Osteocyte (in vitro differentiated cells): ENCODE data around the gene LRP3. TPM values are rescaled to one million over a fixed set of nuclear protein-coding genes. Genes with fewer than 3 reads are reported as not detected.
A peak's percentile ranks its signal among the peaks of the same experiment; 100 is the strongest.
"Not testable (repeated sequence)": the region's sequence is repeated elsewhere in the genome, so short reads cannot be mapped to it uniquely, and the experiment has no call there.

ENCODE experiments used
- DNase-seq: peaks from one replicate; pipeline ENCODE4 v3.0.0; 2021; ENCODE audit warnings: mixed read lengths; ENCODE audit not compliant: unreplicated experiment; ENCODE audit errors: extremely low spot score
- H3K27ac Mint-ChIP-seq: one replicate; pipeline ENCODE4 v1.8.0; 2021; ENCODE audit warnings: mild to moderate bottlenecking, mixed read lengths; ENCODE audit not compliant: unreplicated experiment
- H3K27me3 Mint-ChIP-seq: one replicate; pipeline ENCODE4 v1.8.0; 2021; ENCODE audit warnings: mixed read lengths; ENCODE audit not compliant: unreplicated experiment
- H3K36me3 Mint-ChIP-seq: one replicate; pipeline ENCODE4 v1.8.0; 2021; ENCODE audit warnings: mixed read lengths; ENCODE audit not compliant: unreplicated experiment
- H3K4me1 Mint-ChIP-seq: one replicate; pipeline ENCODE4 v1.8.0; 2021; ENCODE audit warnings: mixed read lengths; ENCODE audit not compliant: unreplicated experiment
- H3K4me3 Mint-ChIP-seq: one replicate; pipeline ENCODE4 v1.8.0; 2021; ENCODE audit warnings: mild to moderate bottlenecking, moderate library complexity, mixed read lengths; ENCODE audit not compliant: unreplicated experiment
- H3K9me3 Mint-ChIP-seq: one replicate; pipeline ENCODE4 v1.8.0; 2021; ENCODE audit warnings: mixed read lengths; ENCODE audit not compliant: unreplicated experiment
- total RNA-seq: library from RNA; stranded (reverse); gene quantifications from 2 replicates; pipeline ENCODE4 v1.2.1, GENCODE V29; 2021
- TF ChIP-seq, protein P1 (sequence below): fragments of 200-600 bp; sonication (generic); IDR thresholded peaks from 2 replicates; pipeline ENCODE4 v1.5.0; 2021; ENCODE audit warnings: antibody characterized with exemption, mild to moderate bottlenecking, moderate library complexity

Gene LRP3
- total RNA-seq, 1 donor from 2014 or later: 49.8 TPM

GRCh38 chr19:33177417-33177979, 16.6 kb upstream of the LRP3 start:
- Mint-ChIP-seq H3K27me3 (peaks cover 6% of the 10 kb centered on the region), H3K4me3 (peak overlapping the region; percentile 92), H3K36me3 (no peaks in the 10 kb centered on the region), H3K9me3 (no peaks in the 10 kb centered on the region), H3K27ac (peak overlapping the region; percentile 94), H3K4me1 (peaks cover 24% of the 10 kb centered on the region)
- TF ChIP-seq, protein P1, sequence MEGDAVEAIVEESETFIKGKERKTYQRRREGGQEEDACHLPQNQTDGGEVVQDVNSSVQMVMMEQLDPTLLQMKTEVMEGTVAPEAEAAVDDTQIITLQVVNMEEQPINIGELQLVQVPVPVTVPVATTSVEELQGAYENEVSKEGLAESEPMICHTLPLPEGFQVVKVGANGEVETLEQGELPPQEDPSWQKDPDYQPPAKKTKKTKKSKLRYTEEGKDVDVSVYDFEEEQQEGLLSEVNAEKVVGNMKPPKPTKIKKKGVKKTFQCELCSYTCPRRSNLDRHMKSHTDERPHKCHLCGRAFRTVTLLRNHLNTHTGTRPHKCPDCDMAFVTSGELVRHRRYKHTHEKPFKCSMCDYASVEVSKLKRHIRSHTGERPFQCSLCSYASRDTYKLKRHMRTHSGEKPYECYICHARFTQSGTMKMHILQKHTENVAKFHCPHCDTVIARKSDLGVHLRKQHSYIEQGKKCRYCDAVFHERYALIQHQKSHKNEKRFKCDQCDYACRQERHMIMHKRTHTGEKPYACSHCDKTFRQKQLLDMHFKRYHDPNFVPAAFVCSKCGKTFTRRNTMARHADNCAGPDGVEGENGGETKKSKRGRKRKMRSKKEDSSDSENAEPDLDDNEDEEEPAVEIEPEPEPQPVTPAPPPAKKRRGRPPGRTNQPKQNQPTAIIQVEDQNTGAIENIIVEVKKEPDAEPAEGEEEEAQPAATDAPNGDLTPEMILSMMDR: peak; percentile 52
- DNase-seq: no peak

DNA sequence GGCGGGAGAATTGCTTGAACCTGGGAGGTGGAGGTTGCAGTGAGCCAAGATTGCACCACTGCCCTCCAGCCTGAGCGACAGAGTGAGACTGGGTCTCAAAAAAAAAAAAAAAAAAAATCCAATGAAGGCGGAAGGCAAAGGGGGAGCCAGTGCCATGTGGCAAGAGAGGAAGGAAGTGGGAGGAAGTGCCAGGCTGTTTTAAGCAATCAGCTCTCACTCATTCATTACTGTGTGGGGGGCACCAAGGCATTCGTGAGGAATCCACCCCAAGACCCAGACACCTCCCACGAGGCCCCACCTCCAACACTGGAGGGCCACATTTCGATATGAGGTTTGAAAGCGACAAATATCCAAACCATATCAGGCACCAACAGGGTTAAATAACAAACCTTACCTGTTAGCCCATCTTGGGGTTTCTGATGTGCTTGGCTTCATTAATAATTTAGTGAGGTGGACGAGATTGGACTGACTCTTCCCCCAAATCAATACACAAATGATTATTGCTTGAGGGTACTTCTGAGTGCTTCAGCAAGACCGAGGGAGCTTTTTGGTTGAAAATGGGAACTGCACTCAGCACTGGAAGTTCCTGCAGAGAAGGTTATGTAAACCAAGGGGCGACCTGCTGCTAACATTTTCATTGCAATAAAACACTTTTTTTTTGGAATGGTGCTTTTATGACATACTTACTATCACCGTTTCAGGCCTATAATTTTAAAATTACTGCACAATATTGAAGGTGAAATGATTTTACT, 7.5 kb upstream of the LRP3 start:
- Mint-ChIP-seq H3K4me3 (no peak overlapping the region), H3K36me3 (no peaks in the 10 kb centered on the region), H3K27ac (no peak overlapping the region), H3K9me3 (no peaks in the 10 kb centered on the region), H3K27me3 (peaks cover 6% of the 10 kb centered on the region), H3K4me1 (peaks cover 2% of the 10 kb centered on the region)
- TF ChIP-seq, protein P1: no peak
- no peak for DNase-seq

GRCh38 chr19:33187183-33187540, 7.0 kb upstream of the LRP3 start:
- Mint-ChIP-seq H3K27me3 (peaks cover 6% of the 10 kb centered on the region), H3K27ac (no peak overlapping the region), H3K4me3 (no peak overlapping the region), H3K9me3 (no peaks in the 10 kb centered on the region), H3K4me1 (peaks cover 2% of the 10 kb centered on the region), H3K36me3 (no peaks in the 10 kb centered on the region)
- TF ChIP-seq, protein P1: no peak
- DNase-seq: no peak

- Mint-ChIP-seq H3K4me3 (no peak overlapping the region), H3K4me1 (no peaks in the 10 kb centered on the region), H3K27me3 (peaks cover 6% of the 10 kb centered on the region), H3K9me3 (no peaks in the 10 kb centered on the region), H3K27ac (no peak overlapping the region), H3K36me3 (no peaks in the 10 kb centered on the region)
- TF ChIP-seq, protein P1: no peak
- DNase-seq: no peak
Observed at GRCh38 chr19:33189453-33189852, 4.7 kb upstream of the LRP3 start.

GRCh38 chr19:33191092-33191491, 3.0 kb upstream of the LRP3 start:
- not testable (repeated sequence) for H3K4me3 Mint-ChIP-seq, H3K9me3 Mint-ChIP-seq

More at GRCh38 chr19:33191092-33191491, 3.0 kb upstream of the LRP3 start:
- not testable (repeated sequence) for H3K27ac Mint-ChIP-seq, H3K36me3 Mint-ChIP-seq, H3K4me1 Mint-ChIP-seq, DNase-seq, H3K27me3 Mint-ChIP-seq
